ENCODE data around the gene SIGLEC6. TPM values are rescaled to one million over a fixed set of nuclear protein-coding genes. Genes with fewer than 3 reads are reported as not detected.
A peak's percentile ranks its signal among the peaks of the same experiment; 100 is the strongest.

The SIGLEC6 gene
- total RNA-seq, 1 experiment from 2014 or later: not detected

- no TSS peak for BruUV-seq (replicated peaks)
- ChIA-PET POLR2A (no interaction called here), CTCF (interaction anchor here (0.6 to 3.0 kb wide), 4 partner anchors 8 to 188 kb away, joined by 3 to 11 read pairs (median 4); no protein-coding TSS in a partner anchor)
- intact Hi-C loops (cut with micrococcal nuclease; ENCODE audit: unreplicated experiment) (loop anchor here (2.0 kb wide), 1 partner anchor 184 kb away; no protein-coding TSS in a partner anchor), in situ Hi-C loops (cut with HindIII; ENCODE audit: low pct_unique_long_range_greater_than_20kb, low sequenced_read_pairs) (no loop called here)
- H3K27me3 ChIP-seq (ENCODE audit: control insufficient read depth, insufficient read depth, low read length): no peaks in the 10 kb centered on the region; the same call in 1 of the 2 replicates
- ATAC-seq: peak; percentile 86
- H3K9me3 ChIP-seq (ENCODE audit: control insufficient read depth, insufficient read depth, low read depth, low read length): no peaks in the 10 kb centered on the region
- no peak for TF ChIP-seq SIN3A (IDR thresholded peaks at IDR 0.05; ENCODE audit: borderline replicate concordance, insufficient read depth, low read depth, low read length)
- TF ChIP-seq POLR2AphosphoS5 (IDR thresholded peaks at IDR 0.05; ENCODE audit: low read depth, low read length): no peak
- no peak for TF ChIP-seq TCF7L2 (IDR thresholded peaks at IDR 0.05; ENCODE audit: low read depth, low read length)
- TF ChIP-seq CTCF (IDR thresholded peaks at IDR 0.05): peak; percentile 86
- TF ChIP-seq REST (IDR thresholded peaks at IDR 0.05; ENCODE audit: insufficient read depth in 1 of 2, low read depth in 2 of 2, low read length in 1 of 2): no peak
- H3K4me1 ChIP-seq (ENCODE audit: control insufficient read depth, insufficient read depth, low read length): no peaks in the 10 kb centered on the region
- H3K4me3 ChIP-seq (ENCODE audit: low read depth in 2 of 2, low read length in 2 of 2): no peak overlapping the region
- DNase-seq (ENCODE audit: low read depth, low spot score): peak; percentile 38
- no peak overlapping the region for H3K27ac ChIP-seq (ENCODE audit: low read length)
- no peaks in the 10 kb centered on the region for H3K36me3 ChIP-seq (ENCODE audit: control insufficient read depth, insufficient read depth, low read length)
Observed at GRCh38 chr19:51473009-51473707, 58.3 kb downstream of the SIGLEC6 start.

GRCh38 chr19:51472607-51473006 lies 58.9 kb downstream of the SIGLEC6 start:
- Histone ChIP-seq H3K4me1 (ENCODE audit: control insufficient read depth, insufficient read depth, low read length) (no peaks in the 10 kb centered on the region), H3K27ac (ENCODE audit: low read length) (no peak overlapping the region), H3K4me3 (ENCODE audit: low read depth in 2 of 2, low read length in 2 of 2) (no peak overlapping the region), H3K27me3 (ENCODE audit: control insufficient read depth, insufficient read depth, low read length) (no peaks in the 10 kb centered on the region; the same call in 1 of the 2 replicates), H3K9me3 (ENCODE audit: control insufficient read depth, insufficient read depth, low read depth, low read length) (no peaks in the 10 kb centered on the region), H3K36me3 (ENCODE audit: control insufficient read depth, insufficient read depth, low read length) (no peaks in the 10 kb centered on the region)
- BruUV-seq (replicated peaks): no TSS peak
- DNase-seq (ENCODE audit: low read depth, low spot score): no peak
- ChIA-PET POLR2A (no interaction called here), CTCF (interaction anchor here (0.6 to 3.0 kb wide), 3 partner anchors 9 to 188 kb away, joined by 3 to 11 read pairs (median 6); no protein-coding TSS in a partner anchor)
- TF ChIP-seq REST (IDR thresholded peaks at IDR 0.05; ENCODE audit: insufficient read depth in 1 of 2, low read depth in 2 of 2, low read length in 1 of 2) (no peak), SIN3A (IDR thresholded peaks at IDR 0.05; ENCODE audit: borderline replicate concordance, insufficient read depth, low read depth, low read length) (no peak), TCF7L2 (IDR thresholded peaks at IDR 0.05; ENCODE audit: low read depth, low read length) (no peak), POLR2AphosphoS5 (IDR thresholded peaks at IDR 0.05; ENCODE audit: low read depth, low read length) (no peak)
- intact Hi-C loops (cut with micrococcal nuclease; ENCODE audit: unreplicated experiment): loop anchor here (2.0 kb wide), 1 partner anchor 184 kb away; no protein-coding TSS in a partner anchor
- in situ Hi-C loops (cut with HindIII; ENCODE audit: low pct_unique_long_range_greater_than_20kb, low sequenced_read_pairs): no loop called here
- ATAC-seq: no peak

All from Panc1 (cell line).